Measurements from ENCODE around the gene ZBTB16. TPM values are rescaled to one million over a fixed set of nuclear protein-coding genes. Genes with fewer than 3 reads are reported as not detected.

Gene ZBTB16
- total and polyA plus RNA-seq, 2 donors (not counting 3 experiments of a cell fraction or from before 2014, with no cell fraction given): 9.8 to 20.3 TPM

DNA sequence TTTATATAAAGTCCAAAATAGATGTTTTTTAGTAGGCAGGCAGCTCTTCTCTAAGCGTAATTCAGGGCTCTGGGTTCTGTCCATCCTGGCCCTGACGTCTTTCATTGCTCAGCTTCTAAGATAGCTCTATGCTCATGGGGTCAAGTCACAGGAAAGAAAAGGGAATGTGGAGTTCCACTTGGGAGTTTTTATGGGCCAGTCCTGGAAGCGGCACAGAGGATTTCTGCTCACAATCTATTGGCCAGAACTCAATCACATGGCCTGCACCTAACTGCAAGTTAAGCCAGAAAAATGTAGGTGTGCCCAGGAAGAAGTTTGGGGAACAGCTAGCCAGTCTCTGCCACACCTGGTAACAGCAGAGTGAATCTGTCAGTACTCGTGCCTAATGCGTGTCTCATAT, 7.4 kb upstream of the ZBTB16 start:
- CTCF ChIA-PET: interaction anchor here (0.7 to 3.0 kb wide), 6 partner anchors 8 to 209 kb away, joined by 3 to 15 read pairs (median 4); no protein-coding TSS in a partner anchor
- TF ChIP-seq POLR2AphosphoS5 (IDR thresholded peaks at IDR 0.05; ENCODE audit: insufficient read depth, low read depth, low read length) (no peak), GATA2 (IDR thresholded peaks at IDR 0.05; ENCODE audit: insufficient read depth, insufficient read length, low read depth, low read length) (no peak), MYC (IDR thresholded peaks at IDR 0.05; ENCODE audit: low read depth, low read length) (no peak), FOS (IDR thresholded peaks at IDR 0.05; ENCODE audit: borderline replicate concordance, insufficient read depth, low read length) (no peak), POLR2A (IDR thresholded peaks at IDR 0.05; ENCODE audit: low read depth, low read length) (no peak), EZH2 (IDR thresholded peaks at IDR 0.05; ENCODE audit: borderline replicate concordance, low read depth, low read length, severe bottlenecking) (no peak), JUN (IDR thresholded peaks at IDR 0.05; ENCODE audit: borderline replicate concordance, insufficient read depth, insufficient read length, low read depth) (no peak)
- TF ChIP-seq, protein P1, sequence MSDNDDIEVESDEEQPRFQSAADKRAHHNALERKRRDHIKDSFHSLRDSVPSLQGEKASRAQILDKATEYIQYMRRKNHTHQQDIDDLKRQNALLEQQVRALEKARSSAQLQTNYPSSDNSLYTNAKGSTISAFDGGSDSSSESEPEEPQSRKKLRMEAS (IDR thresholded peaks at IDR 0.05; ENCODE audit: insufficient read depth, insufficient read length): no peak
- TF ChIP-seq, protein P2, sequence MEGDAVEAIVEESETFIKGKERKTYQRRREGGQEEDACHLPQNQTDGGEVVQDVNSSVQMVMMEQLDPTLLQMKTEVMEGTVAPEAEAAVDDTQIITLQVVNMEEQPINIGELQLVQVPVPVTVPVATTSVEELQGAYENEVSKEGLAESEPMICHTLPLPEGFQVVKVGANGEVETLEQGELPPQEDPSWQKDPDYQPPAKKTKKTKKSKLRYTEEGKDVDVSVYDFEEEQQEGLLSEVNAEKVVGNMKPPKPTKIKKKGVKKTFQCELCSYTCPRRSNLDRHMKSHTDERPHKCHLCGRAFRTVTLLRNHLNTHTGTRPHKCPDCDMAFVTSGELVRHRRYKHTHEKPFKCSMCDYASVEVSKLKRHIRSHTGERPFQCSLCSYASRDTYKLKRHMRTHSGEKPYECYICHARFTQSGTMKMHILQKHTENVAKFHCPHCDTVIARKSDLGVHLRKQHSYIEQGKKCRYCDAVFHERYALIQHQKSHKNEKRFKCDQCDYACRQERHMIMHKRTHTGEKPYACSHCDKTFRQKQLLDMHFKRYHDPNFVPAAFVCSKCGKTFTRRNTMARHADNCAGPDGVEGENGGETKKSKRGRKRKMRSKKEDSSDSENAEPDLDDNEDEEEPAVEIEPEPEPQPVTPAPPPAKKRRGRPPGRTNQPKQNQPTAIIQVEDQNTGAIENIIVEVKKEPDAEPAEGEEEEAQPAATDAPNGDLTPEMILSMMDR (IDR thresholded peaks at IDR 0.05; ENCODE audit: extremely low read depth in 1 of 2, insufficient read depth in 1 of 2, low read depth in 1 of 2, low read length in 2 of 2): no peak
- Histone ChIP-seq H3K79me2 (ENCODE audit: control insufficient read depth, insufficient read depth, low read length) (no peaks in the 10 kb centered on the region), H3K9me3 (replicated peaks; ENCODE audit: control insufficient read depth, insufficient read depth, low read length) (no peaks in the 10 kb centered on the region), H3K4me1 (ENCODE audit: control insufficient read depth, extremely low read depth, insufficient read depth, low read length) (peaks cover 3% of the 10 kb centered on the region), H4K20me1 (replicated peaks; ENCODE audit: control insufficient read depth, extremely low read depth, insufficient read depth, low read length) (no peaks in the 10 kb centered on the region), H3K36me3 (ENCODE audit: control insufficient read depth in 2 of 2, extremely low read depth in 1 of 2, insufficient read depth in 2 of 2, low read length in 2 of 2) (no peaks in the 10 kb centered on the region), H3K9me1 (replicated peaks; ENCODE audit: control insufficient read depth, extremely low read depth, insufficient read depth, low read length) (no peaks in the 10 kb centered on the region), H3K4me3 (replicated peaks in 1 of 3; ENCODE audit: insufficient read depth in 1 of 3, low read depth in 1 of 3, low read length in 3 of 3) (no peak overlapping the region), H3K9ac (replicated peaks; ENCODE audit: extremely low read depth, insufficient read depth, low read length) (no peak overlapping the region), H2AFZ (ENCODE audit: low read depth, low read length) (no peak overlapping the region), H3K4me2 (ENCODE audit: insufficient read depth, low read length) (no peak overlapping the region), H3K27ac (ENCODE audit: insufficient read depth, low read depth, low read length) (no peak overlapping the region), H3K27me3 (ENCODE audit: control insufficient read depth in 2 of 2, insufficient read depth in 2 of 2, low read length in 2 of 2) (no peaks in the 10 kb centered on the region)
- DNase-seq (ENCODE audit: low read depth, low spot score): no peak
- no peak for FAIRE-seq
- POLR2A ChIA-PET: no interaction called here
- dilution Hi-C loops (cut with MboI; ENCODE audit: extremely low pct_ligation_motif_present, low sequenced_read_pairs) (no loop called here), intact Hi-C loops (cut with micrococcal nuclease) (no loop called here)
- BruUV-seq (replicated peaks): no TSS peak

All from endothelial cell of umbilical vein (primary cell).